IMR-90 (cell line): ENCODE measurements around the gene MEF2A.

Source experiments
- BHLHE40 ChIP-seq: fragments of 150-350 bp; IDR thresholded peaks from 2 replicates; pipeline ENCODE4 v1.6.1; 2016; ENCODE audit warnings: mild to moderate bottlenecking, low read depth, low read length
- CEBPB ChIP-seq: IDR thresholded peaks from 2 replicates; pipeline ENCODE4 v1.6.1; 2012; ENCODE audit warnings: low read depth, low read length, improper control_type of control experiment
- CHD1 ChIP-seq: IDR thresholded peaks from 2 replicates; pipeline ENCODE4 v1.6.1; 2012; ENCODE audit warnings: low read depth, low read length, improper control_type of control experiment
- MAFK ChIP-seq: IDR thresholded peaks from 2 replicates; pipeline ENCODE4 v1.6.1; 2012; ENCODE audit warnings: low read depth, low read length, improper control_type of control experiment
- POLR2A ChIP-seq: IDR thresholded peaks from 2 replicates; pipeline ENCODE4 v1.6.1; 2012; ENCODE audit warnings: mild to moderate bottlenecking, low read depth, low read length
- SMC3 ChIP-seq: fragments of 150-350 bp; IDR thresholded peaks from 2 replicates; pipeline ENCODE4 v1.6.1; 2016; ENCODE audit warnings: low read depth, mild to moderate bottlenecking, antibody characterized with exemption, low read length, moderate library complexity
- TF ChIP-seq, protein P1 (sequence below): conservative IDR thresholded peaks from 2 replicates; pipeline ENCODE4 v1.5.1; 2012; ENCODE audit warnings: mild to moderate bottlenecking, low read depth, low read length, improper control_type of control experiment
- TF ChIP-seq, protein P2 (sequence below): fragments of 150-350 bp; IDR thresholded peaks from 2 replicates; pipeline ENCODE4 v1.6.1; 2017; ENCODE audit warnings: mild to moderate bottlenecking, antibody characterized with exemption, low read length, low read depth

DNA sequence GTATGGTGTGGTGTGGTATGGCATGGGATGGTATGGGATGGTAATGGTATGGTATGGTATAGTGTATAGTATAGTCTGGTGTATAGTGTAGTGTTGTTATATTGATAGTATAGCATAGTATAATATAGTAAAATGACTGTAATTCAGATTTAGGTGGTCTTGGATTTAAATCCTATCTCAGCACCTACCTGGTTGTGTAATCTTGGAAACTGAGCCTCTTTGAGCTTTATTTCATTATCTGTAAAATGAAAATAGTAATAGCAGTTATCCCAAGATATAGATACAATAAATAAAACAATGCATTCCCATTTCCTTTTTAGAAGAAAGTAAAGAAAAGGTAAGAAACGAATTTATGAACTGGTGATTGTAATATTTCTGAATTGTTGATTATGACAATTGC lies 27.5 kb upstream of the MEF2A start:
- TF ChIP-seq SMC3 (no peak), POLR2A (no peak), CHD1 (no peak), BHLHE40 (no peak), MAFK (no peak), CEBPB (peak; percentile 57)
- TF ChIP-seq, protein P1, sequence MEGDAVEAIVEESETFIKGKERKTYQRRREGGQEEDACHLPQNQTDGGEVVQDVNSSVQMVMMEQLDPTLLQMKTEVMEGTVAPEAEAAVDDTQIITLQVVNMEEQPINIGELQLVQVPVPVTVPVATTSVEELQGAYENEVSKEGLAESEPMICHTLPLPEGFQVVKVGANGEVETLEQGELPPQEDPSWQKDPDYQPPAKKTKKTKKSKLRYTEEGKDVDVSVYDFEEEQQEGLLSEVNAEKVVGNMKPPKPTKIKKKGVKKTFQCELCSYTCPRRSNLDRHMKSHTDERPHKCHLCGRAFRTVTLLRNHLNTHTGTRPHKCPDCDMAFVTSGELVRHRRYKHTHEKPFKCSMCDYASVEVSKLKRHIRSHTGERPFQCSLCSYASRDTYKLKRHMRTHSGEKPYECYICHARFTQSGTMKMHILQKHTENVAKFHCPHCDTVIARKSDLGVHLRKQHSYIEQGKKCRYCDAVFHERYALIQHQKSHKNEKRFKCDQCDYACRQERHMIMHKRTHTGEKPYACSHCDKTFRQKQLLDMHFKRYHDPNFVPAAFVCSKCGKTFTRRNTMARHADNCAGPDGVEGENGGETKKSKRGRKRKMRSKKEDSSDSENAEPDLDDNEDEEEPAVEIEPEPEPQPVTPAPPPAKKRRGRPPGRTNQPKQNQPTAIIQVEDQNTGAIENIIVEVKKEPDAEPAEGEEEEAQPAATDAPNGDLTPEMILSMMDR = no peak
- TF ChIP-seq, protein P2, sequence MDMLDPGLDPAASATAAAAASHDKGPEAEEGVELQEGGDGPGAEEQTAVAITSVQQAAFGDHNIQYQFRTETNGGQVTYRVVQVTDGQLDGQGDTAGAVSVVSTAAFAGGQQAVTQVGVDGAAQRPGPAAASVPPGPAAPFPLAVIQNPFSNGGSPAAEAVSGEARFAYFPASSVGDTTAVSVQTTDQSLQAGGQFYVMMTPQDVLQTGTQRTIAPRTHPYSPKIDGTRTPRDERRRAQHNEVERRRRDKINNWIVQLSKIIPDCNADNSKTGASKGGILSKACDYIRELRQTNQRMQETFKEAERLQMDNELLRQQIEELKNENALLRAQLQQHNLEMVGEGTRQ = no peak
